ENCODE results near the gene FGF14. TPM values are rescaled to one million over a fixed set of nuclear protein-coding genes. Genes with fewer than 3 reads are reported as not detected.

FGF14 gene
- total RNA-seq, 1 donor from 2014 or later: 0.23 TPM

GRCh38 chr13:102234618-102235017 is 167.2 kb downstream of the FGF14 start:
- Mint-ChIP-seq H3K4me1 (ENCODE audit: low read depth, unreplicated experiment) (no peaks in the 10 kb centered on the region), H3K9me3 (ENCODE audit: unreplicated experiment) (peaks cover under 1% of the 10 kb centered on the region), H3K36me3 (ENCODE audit: low read depth, unreplicated experiment) (no peaks in the 10 kb centered on the region), H3K27me3 (ENCODE audit: low read depth, unreplicated experiment) (no peaks in the 10 kb centered on the region), H3K4me3 (ENCODE audit: unreplicated experiment) (no peak overlapping the region), H3K27ac (ENCODE audit: unreplicated experiment) (no peak overlapping the region)
- H3K9ac ChIP-seq (ENCODE audit: low read length): no peak overlapping the region
- no peak overlapping the region for H3K27ac ChIP-seq (ENCODE audit: low read depth, low read length)
- H2AFZ ChIP-seq (ENCODE audit: low read depth, low read length): no peak overlapping the region
- FAIRE-seq: no peak
- TF ChIP-seq CTCF (IDR thresholded peaks at IDR 0.05; ENCODE audit: insufficient read depth, low read depth, low read length) (no peak), EZH2 (IDR thresholded peaks at IDR 0.05; ENCODE audit: insufficient read depth, low read length) (no peak)
- no peaks in the 10 kb centered on the region for H3K27me3 ChIP-seq (ENCODE audit: insufficient read depth, low read length)
- no peak overlapping the region for H3K4me2 ChIP-seq (ENCODE audit: low read length)
- DNase-seq (ENCODE audit: low read depth): no peak
- no peaks in the 10 kb centered on the region for H3K4me1 ChIP-seq (ENCODE audit: insufficient read depth, low read length)
- no peaks in the 10 kb centered on the region for H3K36me3 ChIP-seq (ENCODE audit: insufficient read depth, low read length)
- H3K79me2 ChIP-seq (ENCODE audit: insufficient read depth, low read length): no peaks in the 10 kb centered on the region
- H3K4me3 ChIP-seq (ENCODE audit: insufficient read depth, low read depth, low read length): no peak overlapping the region
- H3K9me3 ChIP-seq (ENCODE audit: insufficient read depth, low read depth, low read length): no peaks in the 10 kb centered on the region
- no peaks in the 10 kb centered on the region for H4K20me1 ChIP-seq (ENCODE audit: insufficient read depth, low read length)

- H4K20me1 ChIP-seq (ENCODE audit: insufficient read depth, low read length): no peaks in the 10 kb centered on the region
- no peak overlapping the region for H3K9ac ChIP-seq (ENCODE audit: low read length)
- Mint-ChIP-seq H3K4me3 (ENCODE audit: unreplicated experiment) (no peak overlapping the region), H3K36me3 (ENCODE audit: low read depth, unreplicated experiment) (no peaks in the 10 kb centered on the region), H3K27me3 (ENCODE audit: low read depth, unreplicated experiment) (no peaks in the 10 kb centered on the region), H3K9me3 (ENCODE audit: unreplicated experiment) (peaks cover 3% of the 10 kb centered on the region), H3K27ac (ENCODE audit: unreplicated experiment) (no peak overlapping the region), H3K4me1 (ENCODE audit: low read depth, unreplicated experiment) (no peaks in the 10 kb centered on the region)
- FAIRE-seq (no peak), DNase-seq (ENCODE audit: low read depth) (no peak)
- no peaks in the 10 kb centered on the region for H3K79me2 ChIP-seq (ENCODE audit: insufficient read depth, low read length)
- H3K27me3 ChIP-seq (ENCODE audit: insufficient read depth, low read length): no peaks in the 10 kb centered on the region
- H3K27ac ChIP-seq (ENCODE audit: low read depth, low read length): no peak overlapping the region
- no peaks in the 10 kb centered on the region for H3K36me3 ChIP-seq (ENCODE audit: insufficient read depth, low read length)
- no peak for TF ChIP-seq EZH2 (IDR thresholded peaks at IDR 0.05; ENCODE audit: insufficient read depth, low read length)
- TF ChIP-seq CTCF (IDR thresholded peaks at IDR 0.05; ENCODE audit: insufficient read depth, low read depth, low read length): no peak
- no peak overlapping the region for H2AFZ ChIP-seq (ENCODE audit: low read depth, low read length)
- no peak overlapping the region for H3K4me2 ChIP-seq (ENCODE audit: low read length)
- H3K4me1 ChIP-seq (ENCODE audit: insufficient read depth, low read length): no peaks in the 10 kb centered on the region
- no peaks in the 10 kb centered on the region for H3K9me3 ChIP-seq (ENCODE audit: insufficient read depth, low read depth, low read length)
- H3K4me3 ChIP-seq (ENCODE audit: insufficient read depth, low read depth, low read length): no peak overlapping the region
Measured at GRCh38 chr13:102233566-102234208, 168.2 kb downstream of the FGF14 start.

GRCh38 chr13:102231479-102231878 is 170.4 kb downstream of the FGF14 start:
- TF ChIP-seq EZH2 (IDR thresholded peaks at IDR 0.05; ENCODE audit: insufficient read depth, low read length) (no peak), CTCF (IDR thresholded peaks at IDR 0.05; ENCODE audit: insufficient read depth, low read depth, low read length) (no peak)
- Mint-ChIP-seq H3K4me1 (ENCODE audit: low read depth, unreplicated experiment) (no peaks in the 10 kb centered on the region), H3K4me3 (ENCODE audit: unreplicated experiment) (no peak overlapping the region), H3K27me3 (ENCODE audit: low read depth, unreplicated experiment) (no peaks in the 10 kb centered on the region), H3K27ac (ENCODE audit: unreplicated experiment) (no peak overlapping the region), H3K9me3 (ENCODE audit: unreplicated experiment) (peaks cover 3% of the 10 kb centered on the region), H3K36me3 (ENCODE audit: low read depth, unreplicated experiment) (no peaks in the 10 kb centered on the region)
- DNase-seq (ENCODE audit: low read depth) (no peak), FAIRE-seq (no peak)
- H3K27ac ChIP-seq (ENCODE audit: low read depth, low read length): no peak overlapping the region
- H3K27me3 ChIP-seq (ENCODE audit: insufficient read depth, low read length): no peaks in the 10 kb centered on the region
- no peaks in the 10 kb centered on the region for H3K9me3 ChIP-seq (ENCODE audit: insufficient read depth, low read depth, low read length)
- no peak overlapping the region for H3K9ac ChIP-seq (ENCODE audit: low read length)
- H2AFZ ChIP-seq (ENCODE audit: low read depth, low read length): no peak overlapping the region
- no peak overlapping the region for H3K4me3 ChIP-seq (ENCODE audit: insufficient read depth, low read depth, low read length)
- no peaks in the 10 kb centered on the region for H4K20me1 ChIP-seq (ENCODE audit: insufficient read depth, low read length)
- no peaks in the 10 kb centered on the region for H3K4me1 ChIP-seq (ENCODE audit: insufficient read depth, low read length)
- H3K36me3 ChIP-seq (ENCODE audit: insufficient read depth, low read length): no peaks in the 10 kb centered on the region
- H3K79me2 ChIP-seq (ENCODE audit: insufficient read depth, low read length): no peaks in the 10 kb centered on the region
- no peak overlapping the region for H3K4me2 ChIP-seq (ENCODE audit: low read length)

Measured in astrocyte (in vitro differentiated cells and primary cell).